ENCODE measurements around the gene FOSL1. TPM values are rescaled to one million over a fixed set of nuclear protein-coding genes. Genes with fewer than 3 reads are reported as not detected.

The FOSL1 gene
- total RNA-seq, 1 experiment from 2014 or later: 125 TPM

DNA sequence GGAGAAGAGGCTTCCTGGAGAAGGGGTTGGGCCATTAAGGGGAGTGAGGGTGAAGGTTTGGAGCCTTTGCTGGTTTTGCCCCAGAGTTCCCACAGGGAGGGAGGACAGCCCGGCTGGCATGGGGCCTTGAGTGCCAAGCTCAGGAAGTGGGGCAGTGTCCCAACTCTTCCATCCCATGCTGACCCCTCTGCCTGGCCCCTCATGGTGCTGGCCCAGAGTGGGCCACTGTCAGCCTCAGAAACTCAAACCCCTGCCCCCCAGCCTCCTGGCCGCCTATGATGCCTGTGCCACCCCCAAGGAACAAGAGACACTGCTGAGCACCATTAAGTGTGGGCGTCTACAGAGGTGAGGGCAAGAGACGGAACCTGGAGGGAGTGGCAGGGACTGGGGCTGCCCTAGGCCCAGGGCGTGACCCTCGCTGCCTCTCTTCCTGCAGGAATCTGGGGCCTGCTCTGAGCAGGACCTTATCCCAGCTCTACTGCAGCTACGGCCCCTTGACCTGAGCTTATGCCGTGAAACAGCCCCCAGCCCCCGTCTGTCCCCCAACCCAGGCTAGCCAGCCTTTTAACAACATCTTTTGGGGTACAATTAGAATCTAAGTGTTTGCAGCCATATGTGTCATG, 34.5 kb downstream of the FOSL1 start:
- no peaks in the 10 kb centered on the region for H3K27me3 ChIP-seq (ENCODE audit: insufficient read depth, low read length)
- H3K4me1 ChIP-seq (ENCODE audit: control insufficient read depth in 1 of 2, insufficient read depth in 2 of 2, low read length in 2 of 2): peaks cover 9 to 12% of the 10 kb centered on the region in 2 experiments
- ChIA-PET CTCF (no interaction called here), RAD21 (ENCODE audit: low non-redundant PET in 1 of 2, low total read pairs in 2 of 2, uncharacterized antibody in 2 of 2, unreplicated experiment in 2 of 2) (no interaction called here), POLR2A (interaction anchor here (1.3 kb wide), 1 partner anchor 24 kb away, joined by 4 read pairs; the partner anchor contains the start of gene CCDC85B)
- no peak for TF ChIP-seq EGR1 (IDR thresholded peaks at IDR 0.05; ENCODE audit: low read depth)
- TF ChIP-seq JUND (IDR thresholded peaks at IDR 0.05): no peak
- TF ChIP-seq, protein P1, sequence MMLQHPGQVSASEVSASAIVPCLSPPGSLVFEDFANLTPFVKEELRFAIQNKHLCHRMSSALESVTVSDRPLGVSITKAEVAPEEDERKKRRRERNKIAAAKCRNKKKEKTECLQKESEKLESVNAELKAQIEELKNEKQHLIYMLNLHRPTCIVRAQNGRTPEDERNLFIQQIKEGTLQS (IDR thresholded peaks at IDR 0.05): no peak
- TF ChIP-seq POLR2AphosphoS5 (IDR thresholded peaks at IDR 0.05; ENCODE audit: low read depth, low read length): no peak
- TF ChIP-seq ZNF274 (IDR thresholded peaks at IDR 0.05; ENCODE audit: low read depth, low read length): no peak
- TF ChIP-seq RAD21 (IDR thresholded peaks at IDR 0.05; ENCODE audit: low read depth): no peak
- TF ChIP-seq ELF1 (IDR thresholded peaks at IDR 0.05; ENCODE audit: borderline replicate concordance, low read depth): no peak
- no peak for TF ChIP-seq FOSL1 (IDR thresholded peaks at IDR 0.05; ENCODE audit: low read depth)
- no peak for TF ChIP-seq EZH2phosphoT487 (IDR thresholded peaks at IDR 0.05; ENCODE audit: borderline replicate concordance)
- no peak for TF ChIP-seq EZH2 (IDR thresholded peaks at IDR 0.05)
- TF ChIP-seq SP1 (IDR thresholded peaks at IDR 0.05; ENCODE audit: low read depth): no peak
- no peak for TF ChIP-seq CBX3 (IDR thresholded peaks at IDR 0.05; ENCODE audit: low read depth)
- no peak for TF ChIP-seq POLR2A (IDR thresholded peaks at IDR 0.05; ENCODE audit: borderline replicate concordance, extremely low read depth, insufficient read depth, insufficient read length)
- H3K9me2 ChIP-seq (ENCODE audit: insufficient read depth): no peaks in the 10 kb centered on the region
- H4K20me1 ChIP-seq (ENCODE audit: insufficient read depth): no peaks in the 10 kb centered on the region
- no TSS peak for BruUV-seq (replicated peaks)
- H3K27ac ChIP-seq (ENCODE audit: low read depth, low read length): no peak overlapping the region
- ATAC-seq (no peak), DNase-seq (ENCODE audit: low read depth, low spot score) (no peak)
- no peaks in the 10 kb centered on the region for H3K9me3 ChIP-seq (ENCODE audit: control insufficient read depth in 1 of 2, insufficient read depth in 1 of 2, low read depth in 1 of 2, low read length in 2 of 2)
- no peak overlapping the region for H2AFZ ChIP-seq (ENCODE audit: low read depth, low read length, poor library complexity, severe bottlenecking)
- no peak overlapping the region for H3K9ac ChIP-seq (ENCODE audit: low read length)
- peaks cover 7 to 18% of the 10 kb centered on the region in 2 experiments; a peak in 3 of 4 replicates for H3K36me3 ChIP-seq (ENCODE audit: control insufficient read depth in 1 of 2, insufficient read depth in 2 of 2, low read length in 2 of 2)
- H3K79me2 ChIP-seq (ENCODE audit: insufficient read depth, low read length): peaks cover 22% of the 10 kb centered on the region
- H3K4me2 ChIP-seq (ENCODE audit: low read length): no peak overlapping the region
- no peak overlapping the region for H3K4me3 ChIP-seq (replicated peaks in 1 of 2; ENCODE audit: low read depth in 1 of 2, low read length in 2 of 2)
- intact Hi-C loops (cut with micrococcal nuclease): no loop called here
